Smooth muscle cell of the brain vasculature (primary cell): Measurements from ENCODE around the gene ZNF740.
"Not testable (repeated sequence)": the region's sequence is repeated elsewhere in the genome, so short reads cannot be mapped to it uniquely, and the experiment has no call there.

ENCODE experiments used
- DNase-seq: peaks from one replicate; pipeline ENCODE4 v3.0.0-alpha.2; 2012; ENCODE audit warnings: low read depth, low spot score

ZNF740 gene

GRCh38 chr12:53194973-53195372 lies 14.5 kb downstream of the ZNF740 start:
- DNase-seq: no peak

GRCh38 chr12:53195516-53196420 lies 15.2 kb downstream of the ZNF740 start:
- DNase-seq: no peak

DNA sequence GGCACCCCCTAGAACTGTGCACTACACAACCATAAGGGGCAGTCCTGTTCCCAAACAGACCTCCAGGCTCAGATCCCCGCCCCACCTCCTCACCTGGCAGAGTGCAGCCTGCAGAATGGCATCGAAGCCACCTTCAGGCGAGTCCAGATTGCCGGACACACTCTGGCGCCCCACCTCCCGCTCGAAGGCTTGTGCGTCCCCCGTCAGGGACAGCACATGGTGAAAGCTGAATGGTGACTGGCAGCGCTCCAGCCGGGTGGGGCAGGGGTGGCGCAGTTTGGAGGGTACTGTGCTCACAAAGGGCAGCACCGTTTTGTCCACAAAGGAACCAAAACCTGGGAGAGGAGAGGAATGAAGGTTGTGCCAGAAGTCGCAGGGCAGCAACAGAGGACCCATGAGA lies 16.0 kb downstream of the ZNF740 start:
- no peak for DNase-seq

GRCh38 chr12:53197011-53197640 lies 16.6 kb downstream of the ZNF740 start:
- no peak for DNase-seq

- DNase-seq: no peak
Measured at GRCh38 chr12:53198486-53199110, 18.1 kb downstream of the ZNF740 start.

- no peak for DNase-seq
Measured at GRCh38 chr12:53199700-53200099, 19.2 kb downstream of the ZNF740 start.

DNA sequence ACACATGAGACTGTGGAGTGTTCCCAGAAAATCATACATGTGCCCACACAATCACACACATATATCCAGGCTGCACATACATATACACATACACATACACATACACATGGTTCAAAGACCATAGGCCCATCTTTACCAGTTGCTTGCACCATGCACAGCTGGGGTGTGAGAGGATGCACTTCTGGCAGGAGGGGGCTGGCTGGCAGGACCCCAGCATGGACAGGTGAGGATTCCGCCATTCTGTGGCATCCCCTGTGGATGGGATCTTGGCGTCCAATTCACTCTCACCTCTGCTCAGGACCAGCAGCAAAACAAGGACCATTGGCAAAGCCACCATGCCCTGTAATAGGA lies 19.6 kb downstream of the ZNF740 start:
- DNase-seq: no peak

DNA sequence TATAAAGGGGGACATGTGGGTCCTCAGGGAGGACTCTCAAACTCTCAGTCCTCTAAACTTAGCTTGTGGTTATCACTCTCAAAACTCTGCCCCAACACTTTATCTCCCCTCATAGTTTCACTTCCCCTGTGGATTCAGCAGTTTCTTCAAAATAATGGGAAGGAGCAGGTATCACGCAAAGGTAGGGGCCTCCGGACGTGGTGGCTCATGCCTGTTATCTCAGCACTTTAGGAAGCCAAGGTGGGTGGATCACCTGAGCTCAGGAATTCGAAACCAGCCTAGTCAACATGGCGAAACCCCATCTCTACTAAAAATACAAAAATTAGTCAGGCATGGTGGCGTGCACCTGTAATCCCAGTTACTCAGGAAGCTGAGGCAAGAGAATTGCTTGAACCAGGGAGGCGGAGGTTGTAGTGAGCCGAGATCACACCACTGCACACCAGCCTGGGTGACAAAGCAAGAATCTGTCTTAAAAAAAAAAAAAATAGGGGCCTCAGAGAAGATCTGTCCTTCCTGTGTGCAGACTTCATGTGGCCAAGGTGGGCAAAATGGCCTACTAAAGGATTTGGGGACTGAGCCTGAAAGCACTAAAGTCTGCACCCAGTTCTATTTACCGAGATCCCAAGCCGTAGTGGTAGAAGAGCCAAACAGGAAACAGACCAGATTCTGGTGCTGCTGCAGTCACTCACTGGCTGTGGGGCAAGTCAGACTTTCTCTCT lies 20.1 kb downstream of the ZNF740 start:
- no peak for DNase-seq

DNA sequence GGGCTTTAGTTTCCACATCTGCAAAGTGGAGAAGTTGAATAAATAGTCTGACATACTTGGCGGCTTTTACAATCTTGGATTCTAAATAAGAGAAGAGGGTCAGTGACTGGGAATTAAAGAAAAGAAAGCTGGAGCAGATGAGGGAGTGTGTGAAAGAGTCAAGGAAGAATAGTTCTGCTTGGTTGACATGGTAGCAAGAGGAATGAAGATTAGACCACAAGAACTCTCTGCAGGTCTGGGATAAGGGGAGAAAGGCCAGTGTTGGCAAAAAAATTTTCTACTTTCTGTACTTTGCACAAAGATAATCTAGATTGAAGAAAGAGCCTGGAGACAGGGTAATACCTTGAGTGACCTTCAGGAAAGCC lies 20.6 kb downstream of the ZNF740 start:
- DNase-seq: no peak

GRCh38 chr12:53201639-53202038 lies 21.1 kb downstream of the ZNF740 start:
- DNase-seq: no peak

GRCh38 chr12:53202316-53202715 lies 21.8 kb downstream of the ZNF740 start:
- not testable (repeated sequence) for DNase-seq

DNA sequence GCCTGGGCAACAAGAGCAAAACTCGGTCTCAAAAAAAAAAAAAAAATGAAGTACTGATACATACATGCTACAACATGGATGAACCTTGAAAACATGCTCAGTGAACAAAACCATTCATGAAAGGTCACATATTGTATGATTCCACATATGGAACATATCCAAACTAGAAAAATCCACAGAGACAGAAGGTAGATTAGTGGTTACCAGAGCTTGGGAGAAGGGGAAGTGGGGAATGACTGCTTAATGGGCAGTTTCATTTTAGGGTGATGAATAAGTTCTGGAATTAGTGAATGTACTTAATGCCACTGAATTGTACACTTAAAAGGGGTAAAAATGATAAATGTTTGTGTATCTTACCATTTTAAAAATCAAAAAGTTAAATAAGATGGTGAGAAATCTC lies 23.8 kb downstream of the ZNF740 start:
- DNase-seq: no peak

- no peak for DNase-seq
Measured at GRCh38 chr12:53205747-53206419, 25.4 kb downstream of the ZNF740 start.

DNA sequence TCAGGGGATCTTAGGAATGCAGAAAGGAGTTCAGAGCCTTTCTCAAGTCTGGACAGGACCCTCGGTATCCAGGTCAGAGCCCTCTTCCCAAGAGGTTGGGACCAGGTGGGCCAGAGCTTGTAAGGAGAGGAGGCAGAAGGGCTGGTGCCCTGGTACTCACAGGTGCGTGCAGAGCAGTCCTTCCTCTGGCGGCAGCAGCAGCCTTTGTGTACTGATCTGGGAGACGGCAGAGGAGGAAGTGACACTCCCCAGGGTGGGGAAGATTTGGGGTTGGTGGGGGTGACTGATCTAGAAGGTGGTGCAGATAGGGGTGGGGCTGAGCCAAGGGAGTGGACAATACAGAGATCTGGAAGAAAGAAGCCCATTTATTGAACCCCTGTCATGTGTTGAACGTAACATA lies 26.5 kb downstream of the ZNF740 start, which contains the start of gene ITGB7:
Gene ITGB7, minus strand, starts transcription at position 210 of the 400 bp plus-strand sequence. CDS start 6,808 bp downstream, outside the sequence.
- no peak for DNase-seq

DNA sequence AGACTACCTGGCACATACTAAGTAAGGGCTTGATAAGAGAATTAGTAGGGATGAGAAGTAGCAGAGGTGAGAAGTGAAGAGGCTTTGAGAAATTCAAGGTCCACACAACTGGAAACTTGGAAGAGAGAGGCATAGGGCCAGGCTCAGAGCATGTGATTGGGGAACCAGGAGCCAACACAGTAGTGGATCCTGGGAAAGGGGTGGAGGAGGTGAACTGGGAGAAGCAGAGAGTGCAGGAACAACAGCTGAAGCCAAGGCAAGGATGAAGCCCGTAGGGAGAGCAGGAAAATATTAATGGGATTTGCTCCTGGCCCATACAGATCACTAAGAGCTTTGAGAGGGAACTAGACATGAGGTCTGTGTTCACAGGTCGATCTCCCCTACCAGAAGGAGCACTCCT lies 27.9 kb downstream of the ZNF740 start:
- DNase-seq: no peak

DNA sequence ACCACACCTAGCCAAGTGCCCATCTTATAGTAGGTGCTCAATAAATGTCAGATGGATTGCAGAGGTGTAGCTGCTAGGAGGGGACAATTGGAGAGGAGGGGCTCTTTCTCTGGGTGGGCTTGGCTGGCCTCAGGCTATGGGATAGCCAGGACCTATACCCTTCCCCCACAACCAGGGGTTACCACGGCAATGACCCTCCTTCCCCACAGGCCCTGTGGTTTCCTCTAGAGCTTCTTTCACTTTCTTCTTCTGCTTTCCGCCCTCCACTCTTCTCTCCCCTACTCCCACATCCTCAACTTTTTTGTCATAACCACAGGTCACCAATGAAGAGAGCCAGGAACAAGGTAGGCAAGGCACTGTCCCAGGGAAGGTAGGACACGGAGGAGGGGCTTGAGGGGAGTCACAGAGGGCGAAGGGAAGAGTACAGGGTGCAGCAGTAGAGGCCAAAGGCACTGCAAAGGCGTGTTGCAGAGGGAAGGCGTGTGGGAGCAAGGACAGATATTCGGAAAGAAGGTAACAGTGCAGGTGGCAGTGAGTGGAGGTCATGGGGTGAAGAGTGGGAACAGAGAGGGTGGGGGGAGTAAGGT lies 28.4 kb downstream of the ZNF740 start:
- no peak for DNase-seq

DNA sequence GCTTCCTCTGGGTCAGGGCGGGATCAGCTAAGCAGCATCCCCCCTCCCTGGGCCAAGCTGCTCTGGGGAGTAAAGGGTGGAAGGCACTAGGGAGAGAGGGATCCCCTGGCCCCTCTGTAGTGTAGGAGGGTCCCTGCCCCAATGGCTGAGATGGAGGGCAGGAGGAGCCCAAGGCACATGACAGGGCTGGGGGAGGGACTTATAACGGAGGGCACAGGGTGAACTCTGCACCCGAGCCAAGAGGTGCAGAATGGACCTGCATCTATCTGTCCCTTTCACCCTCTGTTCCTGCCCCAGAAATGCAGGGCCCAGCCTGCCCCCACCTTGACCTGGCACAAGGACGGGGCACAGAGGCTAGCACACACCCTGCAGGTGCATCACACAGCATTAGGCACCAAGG lies 30.3 kb downstream of the ZNF740 start:
- DNase-seq: no peak

DNA sequence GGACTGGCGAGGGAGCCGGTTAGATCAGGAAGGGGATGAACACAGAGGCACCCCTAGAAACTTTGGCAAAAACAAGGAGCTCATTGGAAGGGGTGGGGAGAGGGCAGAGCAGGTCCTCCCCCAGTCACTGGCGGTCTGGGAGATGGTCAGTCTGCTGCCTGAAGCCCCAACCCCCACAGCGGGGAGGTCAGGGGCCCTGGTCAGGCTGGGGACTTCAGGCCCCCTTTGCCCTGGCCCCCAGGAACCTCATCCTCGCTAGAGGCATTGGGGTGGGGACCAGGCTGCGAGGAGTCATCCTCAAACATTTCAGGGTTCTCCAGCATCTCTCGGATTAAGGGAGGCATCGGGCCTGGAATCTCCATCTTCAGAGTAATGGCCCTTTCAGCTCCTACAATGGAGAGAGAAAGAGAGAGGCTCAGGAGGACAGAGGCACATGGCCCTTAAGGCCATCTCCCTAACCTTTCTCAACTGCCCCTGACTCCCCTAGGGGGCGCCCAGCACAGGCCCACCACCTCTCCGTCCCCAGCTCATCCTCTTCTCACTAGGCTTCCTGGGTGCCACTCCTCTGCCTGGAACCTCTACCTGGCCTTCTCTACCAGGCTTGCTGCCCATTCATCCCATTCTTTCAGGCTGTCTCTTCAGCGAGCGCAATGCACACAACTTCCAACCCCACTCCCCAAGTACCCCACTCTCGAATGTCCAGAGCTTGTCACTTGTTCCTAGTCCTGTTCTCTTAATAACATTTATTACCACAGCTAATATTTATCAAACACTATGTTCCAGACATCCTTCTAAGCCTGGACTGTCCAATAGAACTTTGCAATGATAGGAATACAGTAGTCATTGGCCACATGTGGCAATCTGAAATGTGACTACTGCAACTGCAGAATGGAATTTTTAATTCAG lies 31.2 kb downstream of the ZNF740 start:
- DNase-seq: no peak

GRCh38 chr12:53212931-53213330 lies 32.4 kb downstream of the ZNF740 start:
- DNase-seq: no peak

DNA sequence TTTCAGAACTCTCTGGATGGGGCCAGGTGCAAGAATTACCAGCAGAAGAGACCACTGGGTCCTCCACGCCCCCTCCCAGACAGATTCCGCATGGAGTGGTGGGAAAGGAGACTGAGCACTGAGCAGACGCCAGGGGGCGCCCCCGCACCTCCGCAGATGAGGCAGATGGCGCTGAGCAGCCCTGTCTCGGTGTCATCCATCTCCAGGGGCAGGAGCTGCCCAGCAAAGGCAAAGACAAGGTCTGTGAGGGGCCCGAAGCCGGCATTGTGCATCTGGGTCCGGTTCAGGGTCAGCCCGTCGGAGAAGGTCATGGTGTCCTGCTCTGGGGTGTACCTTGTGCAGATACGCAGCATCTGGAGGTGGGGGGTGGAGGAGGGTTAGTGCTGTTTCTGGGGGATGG lies 32.8 kb downstream of the ZNF740 start:
- no peak for DNase-seq
